LNCAP (cell line): ENCODE results near the gene SWAP70.

ENCODE experiments used
- CTCF ChIP-seq: fragments of 450-650 bp; IDR thresholded peaks from 2 replicates; pipeline ENCODE4 v1.5.1; 2017; ENCODE audit warnings: mild to moderate bottlenecking

Gene SWAP70

GRCh38 chr11:9758637-9759518 is 95.0 kb downstream of the SWAP70 start:
- TF ChIP-seq CTCF, result no peak

GRCh38 chr11:9759519-9760192 is 95.8 kb downstream of the SWAP70 start:
- no peak for TF ChIP-seq CTCF

- no peak for TF ChIP-seq CTCF
Measured at GRCh38 chr11:9760193-9760575, 96.3 kb downstream of the SWAP70 start.

- no peak for TF ChIP-seq CTCF
Measured at GRCh38 chr11:9761441-9761945, 97.6 kb downstream of the SWAP70 start.

GRCh38 chr11:9762531-9762930 is 98.7 kb downstream of the SWAP70 start:
- TF ChIP-seq CTCF, result no peak

- TF ChIP-seq CTCF, result no peak
Measured at GRCh38 chr11:9763301-9763700, 99.4 kb downstream of the SWAP70 start.

- no peak for TF ChIP-seq CTCF
Measured at GRCh38 chr11:9765320-9766101, 101.6 kb downstream of the SWAP70 start.
